ENCODE results near the gene SP6.

- no peak for TF ChIP-seq CTCF (IDR thresholded peaks at IDR 0.05; ENCODE audit: low read depth, low read length, missing input control)
- no peak for TF ChIP-seq FOXA1 (IDR thresholded peaks at IDR 0.05)
- no peak for TF ChIP-seq GABPA (IDR thresholded peaks at IDR 0.05 in 1 of 2, conservative IDR thresholded peaks at IDR 0.05 in 1 of 2)
- TF ChIP-seq YY1 (IDR thresholded peaks at IDR 0.05) = no peak
- TF ChIP-seq MAX (IDR thresholded peaks at IDR 0.05) = no peak
- TF ChIP-seq REST (IDR thresholded peaks at IDR 0.05) = no peak
These were observed 29.0 kb upstream of the SP6 start for GRCh38 chr17:47879776-47880454.

Measured in liver (tissue), 3 donors.